Suprapubic skin (tissue), 4 donors: ENCODE results near the gene TKT. TPM values are rescaled to one million over a fixed set of nuclear protein-coding genes. Genes with fewer than 3 reads are reported as not detected.

Experiments used
- DNase-seq, 2 donors: peaks; one replicate each; pipeline ENCODE4 v3.0.0-alpha.2; 2019; ENCODE audit warnings: low spot score in 2 of 2
- H3K27ac ChIP-seq: fragments of 200-600 bp; sonication (generic); one replicate; pipeline ENCODE4 v1.5.1; 2019
- H3K27me3 ChIP-seq: fragments of 200-600 bp; sonication (generic); one replicate; pipeline ENCODE4 v1.5.1; 2019
- H3K36me3 ChIP-seq: fragments of 200-600 bp; sonication (generic); one replicate; pipeline ENCODE4 v1.5.1; 2019
- H3K4me1 ChIP-seq: fragments of 200-600 bp; sonication (generic); one replicate; pipeline ENCODE4 v1.5.1; 2019
- H3K4me3 ChIP-seq: fragments of 200-600 bp; sonication (generic); one replicate; pipeline ENCODE4 v1.5.1; 2019; ENCODE audit warnings: mild to moderate bottlenecking
- H3K9me3 ChIP-seq: fragments of 200-600 bp; sonication (generic); one replicate; pipeline ENCODE4 v1.5.1; 2019
- EP300 ChIP-seq: sonication (generic); formaldehyde crosslinking; IDR thresholded peaks from one replicate; pipeline ENCODE4 v1.6.1; 2017; ENCODE audit warnings: antibody characterized with exemption
- POLR2A ChIP-seq, 2 donors: fragments of 450-650 bp; IDR thresholded peaks; one replicate each; pipeline ENCODE4 v1.6.1; 2017; ENCODE audit warnings: antibody characterized with exemption in 2 of 2, mild to moderate bottlenecking in 2 of 2, moderate library complexity in 2 of 2
- POLR2AphosphoS5 ChIP-seq, 3 donors: sonication (generic); formaldehyde crosslinking; IDR thresholded peaks; one replicate each; pipeline ENCODE4 v1.6.1; 2017; ENCODE audit warnings: antibody characterized with exemption in 3 of 3
- WGBS: methylation state at CpG from one replicate; pipeline ENCODE4 v1.1.5; 2018; 5-methylcytosine and 5-hydroxymethylcytosine counted together
- total RNA-seq, 4 donors: library from RNA; depleted of rRNA; stranded (reverse); fragments of >200 nt; gene quantifications; one replicate each; pipeline ENCODE4 v1.1.0, GENCODE V29; 2016
- TF ChIP-seq, protein P1 (sequence below), 2 donors: fragments of 200-600 bp in 1 of 2; fragments of 450-650 bp in 1 of 2; sonication (generic) in 1 of 2; IDR thresholded peaks; one replicate each; pipeline ENCODE4 v1.5.1; 2016 to 2019; ENCODE audit warnings: antibody characterized with exemption in 2 of 2, mild to moderate bottlenecking in 1 of 2, moderate library complexity in 1 of 2

Gene TKT
- total RNA-seq, 4 donors from 2014 or later = 107 to 194 (median 155) TPM

DNA sequence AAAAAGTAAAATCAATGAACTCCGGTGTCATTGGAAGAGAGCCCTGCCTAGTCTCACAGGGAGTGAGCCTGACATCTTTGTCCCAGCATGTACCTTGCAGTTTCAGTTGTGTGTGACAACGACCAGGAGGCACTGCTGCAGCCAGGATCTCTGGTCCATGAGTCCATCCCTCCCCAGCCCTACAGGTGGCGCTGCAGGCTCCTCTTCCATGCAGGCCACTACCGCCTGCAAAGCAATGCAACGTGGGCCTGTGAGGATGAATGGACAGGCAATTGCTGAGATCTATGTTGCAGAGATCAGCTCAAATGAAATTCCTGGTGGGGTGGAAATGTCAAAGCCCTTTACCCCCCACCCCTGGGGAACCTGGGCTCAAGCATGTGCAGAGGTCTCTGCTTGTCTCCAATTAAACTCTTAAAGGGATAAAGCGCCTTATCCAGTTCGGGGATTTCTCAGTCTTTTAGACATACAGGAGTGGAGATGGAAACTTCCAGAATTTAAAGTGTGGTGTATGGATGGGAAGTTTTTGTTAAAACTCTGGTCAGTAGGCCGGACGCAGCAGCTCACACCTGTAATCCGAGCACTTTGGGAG lies 35.8 kb downstream of the TKT start:
- 46% methylated on average over 10 of the region's 10 CpGs for WGBS
- peak in 1 of 2 donors; percentile 81 for DNase-seq
- TF ChIP-seq, protein P1, sequence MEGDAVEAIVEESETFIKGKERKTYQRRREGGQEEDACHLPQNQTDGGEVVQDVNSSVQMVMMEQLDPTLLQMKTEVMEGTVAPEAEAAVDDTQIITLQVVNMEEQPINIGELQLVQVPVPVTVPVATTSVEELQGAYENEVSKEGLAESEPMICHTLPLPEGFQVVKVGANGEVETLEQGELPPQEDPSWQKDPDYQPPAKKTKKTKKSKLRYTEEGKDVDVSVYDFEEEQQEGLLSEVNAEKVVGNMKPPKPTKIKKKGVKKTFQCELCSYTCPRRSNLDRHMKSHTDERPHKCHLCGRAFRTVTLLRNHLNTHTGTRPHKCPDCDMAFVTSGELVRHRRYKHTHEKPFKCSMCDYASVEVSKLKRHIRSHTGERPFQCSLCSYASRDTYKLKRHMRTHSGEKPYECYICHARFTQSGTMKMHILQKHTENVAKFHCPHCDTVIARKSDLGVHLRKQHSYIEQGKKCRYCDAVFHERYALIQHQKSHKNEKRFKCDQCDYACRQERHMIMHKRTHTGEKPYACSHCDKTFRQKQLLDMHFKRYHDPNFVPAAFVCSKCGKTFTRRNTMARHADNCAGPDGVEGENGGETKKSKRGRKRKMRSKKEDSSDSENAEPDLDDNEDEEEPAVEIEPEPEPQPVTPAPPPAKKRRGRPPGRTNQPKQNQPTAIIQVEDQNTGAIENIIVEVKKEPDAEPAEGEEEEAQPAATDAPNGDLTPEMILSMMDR (IDR thresholded peaks at IDR 0.05) = peak; percentile 49 to 92
- no peak for TF ChIP-seq POLR2A (IDR thresholded peaks at IDR 0.05)

DNA sequence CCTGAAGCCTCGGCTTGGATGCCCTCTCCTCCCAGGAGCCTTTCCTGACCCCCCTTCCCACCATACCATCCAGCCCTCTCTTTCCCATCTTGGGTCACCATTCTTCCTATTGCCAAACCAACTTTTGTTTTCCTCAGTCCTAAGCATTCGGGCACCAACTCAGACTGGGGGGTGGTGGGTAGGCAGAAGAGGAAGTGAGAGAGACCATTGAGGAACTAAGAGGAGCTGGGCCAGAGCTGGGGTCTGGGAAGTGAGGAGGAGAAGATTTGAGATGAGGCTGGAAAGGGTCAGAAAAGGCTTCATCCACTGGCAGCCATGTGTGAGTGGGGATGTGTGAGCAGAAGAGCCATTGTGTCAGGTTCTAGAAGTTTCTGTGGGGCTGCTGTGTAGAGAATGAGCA lies 37.7 kb downstream of the TKT start:
- Histone ChIP-seq H3K27me3 (no peaks in the 10 kb centered on the region), H3K27ac (no peak overlapping the region), H3K4me1 (no peaks in the 10 kb centered on the region), H3K36me3 (peaks cover 1% of the 10 kb centered on the region), H3K9me3 (no peaks in the 10 kb centered on the region), H3K4me3 (no peak overlapping the region)
- TF ChIP-seq POLR2AphosphoS5 (IDR thresholded peaks at IDR 0.05) (no peak), EP300 (no peak), POLR2A (IDR thresholded peaks at IDR 0.05) (no peak)
- TF ChIP-seq, protein P1 (IDR thresholded peaks at IDR 0.05) = no peak
- no peak for DNase-seq
- WGBS = 80% methylated on average over 2 of the region's 2 CpGs

More for the DNA sequence above, 35.8 kb downstream of the TKT start:
- Histone ChIP-seq H3K27ac (no peak overlapping the region), H3K4me1 (no peaks in the 10 kb centered on the region), H3K36me3 (peaks cover 20% of the 10 kb centered on the region), H3K27me3 (no peaks in the 10 kb centered on the region), H3K4me3 (no peak overlapping the region), H3K9me3 (no peaks in the 10 kb centered on the region)

DNA sequence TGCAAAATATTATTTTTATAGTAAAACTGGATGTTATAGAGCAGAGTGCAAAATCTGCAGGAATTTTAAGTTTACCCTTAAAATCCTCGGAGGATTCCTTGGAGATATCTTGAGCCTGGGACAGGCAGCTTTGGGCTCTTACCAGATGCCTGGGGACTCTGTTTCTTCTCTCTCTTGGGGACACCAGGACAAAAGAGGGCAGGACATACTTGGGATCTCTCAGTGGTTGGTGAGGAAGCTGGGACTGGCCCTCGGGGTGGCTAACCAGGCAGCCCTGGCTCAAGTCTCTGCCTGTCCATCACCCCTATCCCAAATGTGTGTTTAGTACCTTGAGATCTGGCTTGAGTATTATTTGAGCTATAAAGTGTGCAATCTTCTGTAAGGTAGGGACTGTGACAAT lies 38.6 kb downstream of the TKT start:
- no peaks in the 10 kb centered on the region for H3K4me1 ChIP-seq
- H3K27me3 ChIP-seq = no peaks in the 10 kb centered on the region
- no peak overlapping the region for H3K4me3 ChIP-seq
- H3K27ac ChIP-seq = no peak overlapping the region
- no peaks in the 10 kb centered on the region for H3K36me3 ChIP-seq
- DNase-seq = no peak
- TF ChIP-seq POLR2A (IDR thresholded peaks at IDR 0.05) (no peak), POLR2AphosphoS5 (IDR thresholded peaks at IDR 0.05) (no peak), EP300 (no peak)
- TF ChIP-seq, protein P1 (IDR thresholded peaks at IDR 0.05) = no peak
- no peaks in the 10 kb centered on the region for H3K9me3 ChIP-seq
- WGBS = 63% methylated on average over 2 of the region's 2 CpGs

DNA sequence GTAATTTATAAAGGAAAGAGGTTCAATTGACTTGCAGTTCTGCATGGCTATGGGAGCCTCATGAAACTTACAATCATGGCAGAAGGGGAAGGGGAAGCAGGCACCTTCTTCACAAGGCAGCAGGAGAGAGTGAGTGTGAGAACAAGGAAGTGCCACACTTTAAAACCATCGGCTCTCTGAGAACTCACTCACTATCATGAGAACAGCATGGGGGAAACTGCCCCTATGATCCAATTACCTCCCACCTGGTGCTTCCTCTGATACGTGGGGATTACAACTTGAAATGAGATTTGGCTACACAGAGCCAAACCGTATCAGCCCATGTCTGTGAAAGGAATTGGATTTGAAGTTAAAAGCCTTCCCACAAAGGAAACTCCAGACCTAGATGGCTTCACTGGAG lies 39.1 kb downstream of the TKT start:
- H3K4me3 ChIP-seq = no peak overlapping the region
- no peak overlapping the region for H3K27ac ChIP-seq
- H3K4me1 ChIP-seq = no peaks in the 10 kb centered on the region
- no peaks in the 10 kb centered on the region for H3K36me3 ChIP-seq
- WGBS = 63% methylated on average over 3 of the region's 3 CpGs
- no peaks in the 10 kb centered on the region for H3K27me3 ChIP-seq
- no peaks in the 10 kb centered on the region for H3K9me3 ChIP-seq
- TF ChIP-seq, protein P1 (IDR thresholded peaks at IDR 0.05) = no peak
- TF ChIP-seq POLR2AphosphoS5 (IDR thresholded peaks at IDR 0.05) (no peak), EP300 (no peak), POLR2A (IDR thresholded peaks at IDR 0.05) (no peak)
- no peak for DNase-seq

DNA sequence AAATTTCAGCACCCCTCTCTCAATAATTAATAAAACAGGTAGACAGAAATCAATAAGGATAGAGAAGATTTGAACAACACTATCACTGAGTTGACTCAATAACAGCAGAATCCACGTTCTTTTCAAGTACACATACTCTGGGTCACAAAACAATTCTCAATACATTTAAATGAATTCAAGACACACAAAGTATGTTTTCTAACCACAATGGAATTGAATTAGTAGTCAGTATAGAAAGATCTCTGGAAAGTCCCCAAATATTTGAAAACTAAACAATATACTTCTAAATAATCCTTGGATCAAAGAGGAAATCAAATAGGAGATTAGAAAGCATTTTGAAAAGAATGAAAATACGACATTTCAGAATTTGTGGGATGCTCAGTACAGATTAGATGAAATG lies 40.0 kb downstream of the TKT start:
- 56% methylated on average over 2 of the region's 2 CpGs for WGBS
- no peak overlapping the region for H3K27ac ChIP-seq
- no peaks in the 10 kb centered on the region for H3K4me1 ChIP-seq
- H3K27me3 ChIP-seq = no peaks in the 10 kb centered on the region
- no peaks in the 10 kb centered on the region for H3K9me3 ChIP-seq
- H3K4me3 ChIP-seq = no peak overlapping the region
- TF ChIP-seq POLR2A (IDR thresholded peaks at IDR 0.05) (no peak), POLR2AphosphoS5 (IDR thresholded peaks at IDR 0.05) (no peak), EP300 (no peak)
- TF ChIP-seq, protein P1 (IDR thresholded peaks at IDR 0.05) = no peak
- H3K36me3 ChIP-seq = no peaks in the 10 kb centered on the region
- DNase-seq = no peak
